Liver (tissue), 9 donors: ENCODE data around the gene STIM1. TPM values are rescaled to one million over a fixed set of nuclear protein-coding genes. Genes with fewer than 3 reads are reported as not detected.

Source experiments
- DNase-seq: peaks from one replicate; pipeline ENCODE4 v3.0.0-alpha.2; 2017; ENCODE audit warnings: low spot score
- H3K27ac ChIP-seq, 2 donors: one replicate each; pipeline ENCODE4 v1.7.0; 2013; ENCODE audit warnings: inconsistent platforms in 2 of 2, low read length in 2 of 2, control low read depth in 1 of 2, low read depth in 1 of 2, mild to moderate bottlenecking in 1 of 2
- H3K27me3 ChIP-seq, 4 donors: one replicate each; pipeline versions ENCODE4 v1.6.1 to v1.7.0; 2013; ENCODE audit warnings: low read length in 3 of 4, inconsistent platforms in 1 of 4, mild to moderate bottlenecking in 1 of 4, moderate library complexity in 1 of 4; ENCODE audit not compliant: control insufficient read depth in 4 of 4, insufficient read depth in 4 of 4
- H3K36me3 ChIP-seq, 4 donors: one replicate each; pipeline versions ENCODE4 v1.6.1 to v1.7.0; 2013; ENCODE audit warnings: low read length in 3 of 4, mild to moderate bottlenecking in 3 of 4, low read depth in 1 of 4, moderate library complexity in 1 of 4; ENCODE audit not compliant: control insufficient read depth in 4 of 4, insufficient read depth in 3 of 4
- H3K4me1 ChIP-seq, 4 donors: one replicate each; pipeline versions ENCODE4 v1.6.1 to v1.7.0; 2013; ENCODE audit warnings: low read length in 3 of 4, mild to moderate bottlenecking in 3 of 4, moderate library complexity in 1 of 4; ENCODE audit not compliant: control insufficient read depth in 4 of 4, insufficient read depth in 4 of 4
- H3K4me3 ChIP-seq, 3 donors: one replicate each; pipeline versions ENCODE4 v1.6.1 to v1.7.0; 2013; ENCODE audit warnings: low read length in 3 of 3, control low read depth in 1 of 3, low read depth in 1 of 3, mild to moderate bottlenecking in 1 of 3
- H3K9ac ChIP-seq, 2 donors: one replicate each; pipeline ENCODE4 v1.7.0; 2013; ENCODE audit warnings: low read length in 2 of 2, mild to moderate bottlenecking in 2 of 2, moderate library complexity in 2 of 2, control low read depth in 1 of 2, low read depth in 1 of 2
- H3K9me3 ChIP-seq, 4 donors: one replicate each; pipeline versions ENCODE4 v1.6.1 to v1.7.0; 2013; ENCODE audit warnings: low read length in 3 of 4; ENCODE audit not compliant: control insufficient read depth in 4 of 4
- EGR1 ChIP-seq, 2 donors: IDR thresholded peaks; 2 replicates each; pipeline ENCODE4 v1.6.1; 2016 to 2018; ENCODE audit warnings: antibody characterized with exemption in 2 of 2, low read depth in 2 of 2
- FOXA1 ChIP-seq: IDR thresholded peaks from 2 replicates; pipeline ENCODE4 v1.6.1; 2016; ENCODE audit warnings: antibody characterized with exemption
- FOXA2 ChIP-seq: IDR thresholded peaks from 2 replicates; pipeline ENCODE4 v1.6.1; 2016; ENCODE audit warnings: antibody characterized with exemption
- GABPA ChIP-seq, 2 donors: IDR thresholded peaks in 1 of 2; conservative IDR thresholded peaks in 1 of 2; 2 replicates each; pipeline ENCODE4 v1.6.1; 2016; ENCODE audit warnings: antibody characterized with exemption in 2 of 2, mild to moderate bottlenecking in 1 of 2, moderate library complexity in 1 of 2
- HNF4A ChIP-seq, 2 donors: conservative IDR thresholded peaks; 2 replicates each; pipeline ENCODE4 v1.6.1; 2016; ENCODE audit warnings: antibody characterized with exemption in 2 of 2, mild to moderate bottlenecking in 2 of 2
- RAD21 ChIP-seq, 2 donors: IDR thresholded peaks; 2 replicates each; pipeline ENCODE4 v1.6.1; 2016; ENCODE audit warnings: antibody characterized with exemption in 2 of 2, mild to moderate bottlenecking in 2 of 2
- RXRA ChIP-seq, 2 donors: IDR thresholded peaks; 2 replicates each; pipeline ENCODE4 v1.6.1; 2017 to 2018; ENCODE audit warnings: antibody characterized with exemption in 2 of 2, mild to moderate bottlenecking in 1 of 2
- SP1 ChIP-seq: IDR thresholded peaks from 2 replicates; pipeline ENCODE4 v1.6.1; 2018; ENCODE audit warnings: antibody characterized with exemption, mild to moderate bottlenecking
- YY1 ChIP-seq: IDR thresholded peaks from 2 replicates; pipeline ENCODE4 v1.6.1; 2016; ENCODE audit warnings: antibody characterized with exemption, mild to moderate bottlenecking
- WGBS: extraction: QIAGEN DNeasy Blood & Tissue Kit; methylation state at CpG from one replicate; pipeline ENCODE4 v1.1.7; 2013; 5-methylcytosine and 5-hydroxymethylcytosine counted together
- polyA plus RNA-seq, 2 donors: library from polyadenylated mRNA; stranded (reverse) in 1 of 2; unstranded in 1 of 2; fragments of 200-250 nt in 1 of 2; fragments of >200 nt in 1 of 2; fragmentation: Nextera tagmentation in 1 of 2; extraction: Ambion mirVana in 1 of 2; gene quantifications; one replicate each; pipeline versions ENCODE4 v1.2.1 to v1.2.3, GENCODE V29; 2013 to 2015
- total RNA-seq, 2 donors: library from RNA; depleted of rRNA; stranded (reverse); fragments of >200 nt; gene quantifications; one replicate each; pipeline ENCODE4 v1.2.3, GENCODE V29; 2014
- TF ChIP-seq, protein P1 (sequence below): IDR thresholded peaks from 2 replicates; pipeline ENCODE4 v1.6.1; 2016; ENCODE audit warnings: antibody characterized with exemption
- TF ChIP-seq, protein P2 (sequence below): IDR thresholded peaks from 2 replicates; pipeline ENCODE4 v1.6.1; 2016; ENCODE audit warnings: antibody characterized with exemption
- TF ChIP-seq, protein P3 (sequence below): fragments of 150-350 bp; IDR thresholded peaks from 2 replicates; pipeline ENCODE4 v1.5.1; 2017; ENCODE audit warnings: improper control_type of control experiment, low read depth, low read length; ENCODE audit not compliant: missing input control
- TF ChIP-seq, protein P4 (sequence below): IDR thresholded peaks from 2 replicates; pipeline ENCODE4 v1.6.1; 2016; ENCODE audit warnings: antibody characterized with exemption, mild to moderate bottlenecking
- donor health status: healthy.
- donor health status: healthy.
- donor health status: healthy.
- donor health status: healthy.
- donor health status: healthy.

The STIM1 gene
- total and polyA plus RNA-seq, 4 donors = 19.7 to 42.9 (median 25.1) TPM

DNA sequence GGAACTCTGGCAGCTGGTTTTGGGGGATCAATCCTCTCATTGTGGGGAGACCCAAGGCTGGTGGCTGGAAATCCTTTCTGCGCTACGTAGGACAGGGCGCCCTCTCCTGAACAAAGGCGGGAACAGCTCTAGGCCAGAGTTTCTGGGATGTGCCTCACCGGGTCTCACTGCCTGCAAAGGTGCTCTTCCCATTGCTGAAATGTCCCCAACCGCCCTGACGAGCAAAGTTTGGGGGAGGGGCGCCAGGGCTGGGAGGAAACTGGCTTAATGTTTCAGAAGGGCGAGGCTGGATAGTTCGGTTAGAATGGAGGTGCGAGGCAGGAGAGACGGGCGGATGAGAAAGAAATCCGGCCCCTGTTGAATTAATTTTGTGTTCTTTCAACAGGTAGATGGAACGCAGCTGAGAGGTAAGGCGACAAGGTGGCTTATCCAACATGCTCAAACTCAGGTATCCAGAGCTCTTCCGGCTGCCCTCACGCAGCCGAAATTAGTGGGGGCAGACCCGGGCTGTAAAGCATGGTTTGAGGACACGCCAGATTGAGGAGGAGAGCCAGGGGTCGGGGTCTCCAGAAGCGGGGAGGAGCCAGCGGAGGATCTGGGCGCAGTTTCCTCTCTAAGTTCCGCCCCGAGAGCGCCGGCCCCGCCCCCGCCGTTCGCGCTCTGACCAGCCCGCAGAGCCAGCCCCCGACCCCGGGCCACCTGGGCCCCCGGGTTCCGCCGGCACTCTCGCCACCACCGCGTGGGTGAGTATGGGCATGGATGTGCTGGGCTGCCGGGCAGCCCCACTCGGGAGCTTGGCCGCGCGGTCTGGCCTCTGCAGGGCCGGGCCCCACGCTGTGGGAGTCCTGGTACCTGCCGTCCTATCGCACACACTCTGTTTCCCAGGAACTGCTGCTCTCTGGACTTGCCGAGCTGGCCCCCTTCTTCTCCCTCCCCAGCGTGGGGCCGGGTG lies 47.3 kb upstream of the STIM1 start, which contains the start of gene PGAP2:
Gene PGAP2, plus strand, starts transcription at position 652 of the 952 bp plus-strand sequence. CDS start 2,700 bp downstream, outside the sequence.
- no peaks in the 10 kb centered on the region for H3K9me3 ChIP-seq
- peak; percentile 71 for DNase-seq
- H3K36me3 ChIP-seq = no peaks in the 10 kb centered on the region
- TF ChIP-seq, protein P1, sequence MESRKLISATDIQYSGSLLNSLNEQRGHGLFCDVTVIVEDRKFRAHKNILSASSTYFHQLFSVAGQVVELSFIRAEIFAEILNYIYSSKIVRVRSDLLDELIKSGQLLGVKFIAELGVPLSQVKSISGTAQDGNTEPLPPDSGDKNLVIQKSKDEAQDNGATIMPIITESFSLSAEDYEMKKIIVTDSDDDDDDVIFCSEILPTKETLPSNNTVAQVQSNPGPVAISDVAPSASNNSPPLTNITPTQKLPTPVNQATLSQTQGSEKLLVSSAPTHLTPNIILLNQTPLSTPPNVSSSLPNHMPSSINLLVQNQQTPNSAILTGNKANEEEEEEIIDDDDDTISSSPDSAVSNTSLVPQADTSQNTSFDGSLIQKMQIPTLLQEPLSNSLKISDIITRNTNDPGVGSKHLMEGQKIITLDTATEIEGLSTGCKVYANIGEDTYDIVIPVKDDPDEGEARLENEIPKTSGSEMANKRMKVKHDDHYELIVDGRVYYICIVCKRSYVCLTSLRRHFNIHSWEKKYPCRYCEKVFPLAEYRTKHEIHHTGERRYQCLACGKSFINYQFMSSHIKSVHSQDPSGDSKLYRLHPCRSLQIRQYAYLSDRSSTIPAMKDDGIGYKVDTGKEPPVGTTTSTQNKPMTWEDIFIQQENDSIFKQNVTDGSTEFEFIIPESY = no peak
- TF ChIP-seq, protein P2, sequence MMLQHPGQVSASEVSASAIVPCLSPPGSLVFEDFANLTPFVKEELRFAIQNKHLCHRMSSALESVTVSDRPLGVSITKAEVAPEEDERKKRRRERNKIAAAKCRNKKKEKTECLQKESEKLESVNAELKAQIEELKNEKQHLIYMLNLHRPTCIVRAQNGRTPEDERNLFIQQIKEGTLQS = no peak
- TF ChIP-seq HNF4A (conservative IDR thresholded peaks at IDR 0.05) = peak in 1 of 2 donors; percentile 20
- TF ChIP-seq SP1 = peak; percentile 34
- no peak for TF ChIP-seq FOXA1
- TF ChIP-seq, protein P3, sequence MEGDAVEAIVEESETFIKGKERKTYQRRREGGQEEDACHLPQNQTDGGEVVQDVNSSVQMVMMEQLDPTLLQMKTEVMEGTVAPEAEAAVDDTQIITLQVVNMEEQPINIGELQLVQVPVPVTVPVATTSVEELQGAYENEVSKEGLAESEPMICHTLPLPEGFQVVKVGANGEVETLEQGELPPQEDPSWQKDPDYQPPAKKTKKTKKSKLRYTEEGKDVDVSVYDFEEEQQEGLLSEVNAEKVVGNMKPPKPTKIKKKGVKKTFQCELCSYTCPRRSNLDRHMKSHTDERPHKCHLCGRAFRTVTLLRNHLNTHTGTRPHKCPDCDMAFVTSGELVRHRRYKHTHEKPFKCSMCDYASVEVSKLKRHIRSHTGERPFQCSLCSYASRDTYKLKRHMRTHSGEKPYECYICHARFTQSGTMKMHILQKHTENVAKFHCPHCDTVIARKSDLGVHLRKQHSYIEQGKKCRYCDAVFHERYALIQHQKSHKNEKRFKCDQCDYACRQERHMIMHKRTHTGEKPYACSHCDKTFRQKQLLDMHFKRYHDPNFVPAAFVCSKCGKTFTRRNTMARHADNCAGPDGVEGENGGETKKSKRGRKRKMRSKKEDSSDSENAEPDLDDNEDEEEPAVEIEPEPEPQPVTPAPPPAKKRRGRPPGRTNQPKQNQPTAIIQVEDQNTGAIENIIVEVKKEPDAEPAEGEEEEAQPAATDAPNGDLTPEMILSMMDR = peak; percentile 59
- peak; percentile 12 for TF ChIP-seq YY1
- TF ChIP-seq RAD21 (IDR thresholded peaks at IDR 0.05) = peak; percentile 72 to 81
- H3K4me1 ChIP-seq = peaks cover 3 to 17% (median 10%) of the 10 kb centered on the region in 4 donors
- no peaks in the 10 kb centered on the region for H3K27me3 ChIP-seq
- peak within 1 kb of the TSS; percentile 29 to 38 for H3K27ac ChIP-seq
- 1% methylated on average over 55 of the region's 55 CpGs for WGBS
- peak within 1 kb of the TSS; percentile 71 to 82 (median 78) for H3K4me3 ChIP-seq
- peak within 1 kb of the TSS; percentile 56 to 89 for H3K9ac ChIP-seq

DNA sequence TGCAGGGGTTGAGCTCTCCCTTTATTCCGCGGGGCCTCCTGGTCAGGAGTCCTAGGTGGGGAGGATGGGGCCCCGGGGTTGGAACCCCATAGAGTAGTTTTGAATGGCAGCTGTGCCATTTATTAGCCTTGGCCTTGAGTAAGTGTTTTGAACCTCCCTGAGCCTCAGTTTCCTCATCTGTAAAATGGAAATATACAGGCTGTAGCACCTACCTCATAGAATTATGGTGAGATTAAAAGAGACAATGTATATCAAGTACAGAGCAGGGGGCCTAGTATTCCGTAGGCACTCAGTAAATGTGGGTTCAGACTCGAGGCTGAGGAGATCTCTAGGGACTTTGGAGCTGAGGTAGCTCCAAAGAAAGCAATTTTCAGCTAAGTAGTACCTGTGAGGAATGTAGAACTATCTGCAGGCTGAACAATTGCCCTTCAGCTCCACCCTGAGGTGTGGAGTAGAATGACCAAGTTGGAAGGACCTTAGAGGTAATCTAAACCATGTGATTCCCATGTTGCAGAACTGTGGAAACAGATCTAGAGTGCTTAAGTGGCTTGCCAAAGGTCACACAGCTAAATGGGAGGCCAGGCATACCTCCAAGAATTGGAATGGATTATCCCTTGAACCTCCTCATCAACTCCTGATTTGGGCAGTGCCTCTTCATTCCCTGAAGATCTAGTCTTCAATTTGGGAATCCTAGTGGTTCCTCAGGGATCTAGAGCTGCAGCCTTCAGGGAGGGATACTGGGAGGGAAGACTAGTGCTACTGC lies 46.4 kb upstream of the STIM1 start:
- peaks cover 3 to 17% (median 10%) of the 10 kb centered on the region in 4 donors for H3K4me1 ChIP-seq
- peak overlapping the region in 1 of 2 donors; percentile 38 for H3K27ac ChIP-seq
- H3K9ac ChIP-seq = peak overlapping the region in 1 of 2 donors; percentile 1
- H3K36me3 ChIP-seq = no peaks in the 10 kb centered on the region
- H3K9me3 ChIP-seq = no peaks in the 10 kb centered on the region
- peak overlapping the region; percentile 71 to 82 (median 78) for H3K4me3 ChIP-seq
- DNase-seq = no peak
- no peaks in the 10 kb centered on the region for H3K27me3 ChIP-seq
- WGBS = 27% methylated on average over 5 of the region's 5 CpGs
- TF ChIP-seq SP1 = peak; percentile 22
- TF ChIP-seq, protein P3 = peak; percentile 61
- no peak for TF ChIP-seq EGR1 (IDR thresholded peaks at IDR 0.05; ENCODE audit: low read depth in 2 of 2)
- peak; percentile 87 for TF ChIP-seq RAD21 (IDR thresholded peaks at IDR 0.05)
- peak; percentile 15 for TF ChIP-seq FOXA2
- no peak for TF ChIP-seq GABPA (IDR thresholded peaks at IDR 0.05 in 1 of 2, conservative IDR thresholded peaks at IDR 0.05 in 1 of 2)
- TF ChIP-seq, protein P1 = no peak
- TF ChIP-seq HNF4A (conservative IDR thresholded peaks at IDR 0.05) = peak; percentile 62 to 71
- peak; percentile 54 to 65 for TF ChIP-seq RXRA (IDR thresholded peaks at IDR 0.05)
- TF ChIP-seq, protein P2 = no peak
- peak; percentile 34 for TF ChIP-seq YY1
- TF ChIP-seq FOXA1 = no peak
- TF ChIP-seq, protein P4, sequence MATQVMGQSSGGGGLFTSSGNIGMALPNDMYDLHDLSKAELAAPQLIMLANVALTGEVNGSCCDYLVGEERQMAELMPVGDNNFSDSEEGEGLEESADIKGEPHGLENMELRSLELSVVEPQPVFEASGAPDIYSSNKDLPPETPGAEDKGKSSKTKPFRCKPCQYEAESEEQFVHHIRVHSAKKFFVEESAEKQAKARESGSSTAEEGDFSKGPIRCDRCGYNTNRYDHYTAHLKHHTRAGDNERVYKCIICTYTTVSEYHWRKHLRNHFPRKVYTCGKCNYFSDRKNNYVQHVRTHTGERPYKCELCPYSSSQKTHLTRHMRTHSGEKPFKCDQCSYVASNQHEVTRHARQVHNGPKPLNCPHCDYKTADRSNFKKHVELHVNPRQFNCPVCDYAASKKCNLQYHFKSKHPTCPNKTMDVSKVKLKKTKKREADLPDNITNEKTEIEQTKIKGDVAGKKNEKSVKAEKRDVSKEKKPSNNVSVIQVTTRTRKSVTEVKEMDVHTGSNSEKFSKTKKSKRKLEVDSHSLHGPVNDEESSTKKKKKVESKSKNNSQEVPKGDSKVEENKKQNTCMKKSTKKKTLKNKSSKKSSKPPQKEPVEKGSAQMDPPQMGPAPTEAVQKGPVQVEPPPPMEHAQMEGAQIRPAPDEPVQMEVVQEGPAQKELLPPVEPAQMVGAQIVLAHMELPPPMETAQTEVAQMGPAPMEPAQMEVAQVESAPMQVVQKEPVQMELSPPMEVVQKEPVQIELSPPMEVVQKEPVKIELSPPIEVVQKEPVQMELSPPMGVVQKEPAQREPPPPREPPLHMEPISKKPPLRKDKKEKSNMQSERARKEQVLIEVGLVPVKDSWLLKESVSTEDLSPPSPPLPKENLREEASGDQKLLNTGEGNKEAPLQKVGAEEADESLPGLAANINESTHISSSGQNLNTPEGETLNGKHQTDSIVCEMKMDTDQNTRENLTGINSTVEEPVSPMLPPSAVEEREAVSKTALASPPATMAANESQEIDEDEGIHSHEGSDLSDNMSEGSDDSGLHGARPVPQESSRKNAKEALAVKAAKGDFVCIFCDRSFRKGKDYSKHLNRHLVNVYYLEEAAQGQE = no peak
